HG03095 (cell line): ENCODE measurements around the gene KISS1.

Experiments used
- ATAC-seq: cut with Tn5 transposase; IDR thresholded peaks from one replicate; pipeline ENCODE4 v1.9.1; 2021; ENCODE audit warnings: moderate library complexity; ENCODE audit not compliant: unreplicated experiment

KISS1 gene

GRCh38 chr1:204161609-204162493 lies 34.4 kb downstream of the KISS1 start:
- ATAC-seq = no peak

DNA sequence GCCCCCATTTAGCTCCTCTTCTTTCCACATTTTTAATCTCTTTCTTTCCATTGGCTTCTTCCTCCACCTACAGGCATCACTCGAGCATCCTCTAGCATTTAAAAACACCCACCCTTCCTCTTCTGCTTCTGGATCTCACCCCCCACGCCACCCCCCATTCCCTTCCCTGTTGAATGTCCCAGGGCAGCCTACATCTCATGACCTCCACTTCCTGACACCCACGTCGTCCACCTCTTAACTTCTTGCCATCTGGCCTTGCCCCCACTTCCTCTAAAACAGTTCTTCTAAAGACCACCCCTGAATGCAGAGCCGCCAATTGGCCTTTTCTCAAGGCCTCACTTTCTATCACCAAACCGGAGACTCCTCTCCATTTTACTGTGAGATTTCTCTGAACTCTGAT lies 38.3 kb downstream of the KISS1 start:
- no peak for ATAC-seq

- ATAC-seq = no peak
These were observed 40.4 kb downstream of the KISS1 start for GRCh38 chr1:204155881-204156280.

DNA sequence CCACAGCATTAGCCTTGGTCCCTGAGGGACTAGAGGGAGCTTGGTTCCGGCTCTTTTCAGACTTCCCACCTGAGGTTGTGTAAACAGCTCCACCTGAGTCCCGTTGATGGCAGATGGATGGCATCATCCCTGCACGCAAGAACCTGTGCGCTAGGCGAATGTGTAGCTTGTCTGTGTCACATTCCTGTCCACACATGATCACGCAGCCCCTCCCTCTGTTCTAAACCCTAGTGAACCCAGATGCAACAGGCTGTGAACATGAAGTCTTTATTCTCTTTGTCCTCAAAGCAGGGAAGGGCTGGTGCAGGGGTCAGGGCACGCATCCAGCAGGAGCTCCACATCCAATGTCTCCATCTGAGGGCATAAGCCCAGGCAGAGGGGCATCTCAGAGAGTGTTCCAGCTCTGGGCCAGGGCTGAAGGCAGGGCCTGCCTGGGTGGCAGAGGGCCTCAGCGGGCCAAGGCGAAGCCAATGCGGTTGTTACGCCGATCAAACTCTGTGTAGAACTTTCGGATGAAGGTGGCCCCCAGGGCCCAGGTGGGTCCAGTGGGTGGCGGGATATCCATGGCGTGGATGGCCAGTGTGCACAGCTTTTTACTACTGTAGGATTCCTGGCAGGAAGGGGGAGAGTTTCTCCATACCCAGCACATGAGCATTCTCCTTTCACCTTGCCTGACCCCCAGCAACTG lies 41.6 kb downstream of the KISS1 start:
- no peak for ATAC-seq

DNA sequence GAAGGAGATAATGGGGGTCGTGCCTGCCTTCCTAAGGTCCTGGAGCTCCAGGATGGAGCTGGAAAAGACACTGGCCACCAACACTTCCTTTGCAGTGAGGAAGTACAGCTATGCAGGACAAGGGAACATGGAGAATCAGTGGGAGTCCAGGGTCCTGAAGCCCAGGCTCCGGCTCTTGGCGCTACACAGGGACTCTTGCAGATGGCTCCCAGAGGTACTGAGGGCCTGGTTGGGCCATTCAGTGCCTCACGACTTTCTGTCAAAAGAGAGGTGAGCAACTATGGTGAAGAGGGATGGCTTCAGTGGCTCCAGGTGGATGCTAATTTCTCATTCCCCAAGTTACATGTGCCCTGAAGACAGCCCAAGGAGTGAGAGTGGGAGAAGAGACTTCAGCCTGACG lies 42.6 kb downstream of the KISS1 start:
- ATAC-seq = no peak

GRCh38 chr1:204152310-204153044 lies 43.8 kb downstream of the KISS1 start:
- no peak for ATAC-seq

GRCh38 chr1:204151552-204152309 lies 44.6 kb downstream of the KISS1 start, which contains the start of gene ETNK2:
ETNK2 (minus strand) TSS chr1:204152044; CDS start chr1:204151852, 192 bp downstream.
- ATAC-seq = no peak

DNA sequence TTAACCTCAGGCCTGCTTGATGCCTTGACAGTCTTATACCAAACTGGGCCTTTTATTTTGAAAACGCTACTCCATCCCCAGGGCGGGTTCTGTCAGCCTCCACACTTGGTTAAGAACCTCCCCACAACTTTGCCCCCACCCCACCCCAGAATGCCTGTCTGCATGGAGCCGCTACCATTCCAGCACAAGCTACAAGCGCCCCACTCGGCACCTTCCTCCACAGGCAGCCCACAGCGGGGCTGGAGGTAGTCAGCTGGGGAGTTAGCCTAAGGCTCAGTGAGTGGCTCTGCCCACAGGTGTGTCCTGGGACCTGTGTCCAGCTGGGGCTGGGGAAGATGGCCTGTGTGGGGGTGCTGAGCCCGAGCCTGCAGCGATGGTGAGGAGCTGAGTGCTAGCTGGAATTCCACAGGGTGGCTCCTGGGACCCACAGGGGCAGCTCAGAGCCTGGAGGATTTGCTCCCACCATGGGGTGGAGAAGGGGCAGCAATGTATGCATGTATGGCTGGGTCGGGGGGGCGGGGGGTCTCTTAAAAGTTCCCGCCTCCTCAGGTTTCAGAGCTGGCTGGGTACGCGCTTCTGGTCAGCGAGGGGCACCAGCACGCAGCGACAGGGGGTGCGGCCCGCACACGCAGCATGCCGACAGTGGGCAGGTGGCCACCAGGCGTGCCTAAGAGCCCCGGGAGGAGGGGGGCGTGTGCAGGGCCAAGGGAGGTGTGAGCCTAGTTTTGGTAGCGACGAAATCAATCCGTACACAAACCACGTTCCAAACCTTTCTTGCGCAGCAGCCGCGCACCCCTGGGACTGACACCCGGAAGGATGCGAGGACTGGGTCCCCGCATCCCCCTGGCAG lies 45.4 kb downstream of the KISS1 start:
- no peak for ATAC-seq

DNA sequence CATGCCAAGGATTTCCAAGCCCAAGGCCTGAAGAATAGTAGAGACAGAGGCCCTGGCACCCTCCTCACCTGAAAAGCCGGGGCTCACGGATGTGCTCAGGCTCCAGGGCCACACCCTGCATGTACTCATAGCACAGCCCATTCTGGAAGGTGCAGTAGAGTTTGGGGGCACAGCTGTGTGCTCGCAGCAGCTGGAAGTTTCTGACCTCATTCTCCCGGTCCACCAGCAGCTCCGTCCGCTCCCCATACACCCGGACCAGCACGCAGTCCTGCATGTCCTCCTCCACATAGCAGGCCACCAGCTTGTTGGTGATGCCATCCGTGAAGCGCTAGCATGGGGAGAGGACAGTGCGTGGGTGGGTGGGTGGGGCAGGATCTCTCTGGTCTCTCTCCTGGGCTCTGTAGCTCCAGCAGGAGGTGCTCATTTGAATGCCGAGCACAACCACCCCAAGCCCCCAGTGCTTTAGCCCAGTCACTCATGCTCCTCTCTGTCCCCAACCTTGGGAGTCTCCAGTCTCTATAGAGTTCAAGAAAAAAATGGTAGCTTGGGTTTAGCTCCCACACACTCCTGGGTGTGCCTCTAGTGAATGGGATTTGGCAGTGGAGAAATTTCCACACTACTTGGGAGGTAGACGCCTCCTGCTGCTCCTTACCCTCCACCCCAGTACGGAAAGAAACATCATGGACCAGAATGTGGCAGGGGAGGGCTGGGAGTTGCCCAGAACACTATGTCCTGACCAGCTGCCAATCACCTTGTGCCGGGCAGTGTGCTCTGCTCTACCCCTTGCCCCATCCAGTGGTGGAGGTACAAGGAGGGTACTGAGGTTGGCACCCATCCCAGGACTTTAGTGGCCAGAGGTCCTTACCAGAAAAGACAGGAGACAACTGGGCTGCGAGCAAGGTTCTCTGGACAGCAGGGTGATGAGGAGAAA lies 46.4 kb downstream of the KISS1 start:
- no peak for ATAC-seq

- no peak for ATAC-seq
These were observed 47.2 kb downstream of the KISS1 start for GRCh38 chr1:204149107-204149506.

GRCh38 chr1:204147406-204148383 lies 48.6 kb downstream of the KISS1 start:
- ATAC-seq = no peak

GRCh38 chr1:204146965-204147364 lies 49.3 kb downstream of the KISS1 start:
- ATAC-seq = no peak

GRCh38 chr1:204146309-204146708 lies 50.0 kb downstream of the KISS1 start:
- no peak for ATAC-seq

DNA sequence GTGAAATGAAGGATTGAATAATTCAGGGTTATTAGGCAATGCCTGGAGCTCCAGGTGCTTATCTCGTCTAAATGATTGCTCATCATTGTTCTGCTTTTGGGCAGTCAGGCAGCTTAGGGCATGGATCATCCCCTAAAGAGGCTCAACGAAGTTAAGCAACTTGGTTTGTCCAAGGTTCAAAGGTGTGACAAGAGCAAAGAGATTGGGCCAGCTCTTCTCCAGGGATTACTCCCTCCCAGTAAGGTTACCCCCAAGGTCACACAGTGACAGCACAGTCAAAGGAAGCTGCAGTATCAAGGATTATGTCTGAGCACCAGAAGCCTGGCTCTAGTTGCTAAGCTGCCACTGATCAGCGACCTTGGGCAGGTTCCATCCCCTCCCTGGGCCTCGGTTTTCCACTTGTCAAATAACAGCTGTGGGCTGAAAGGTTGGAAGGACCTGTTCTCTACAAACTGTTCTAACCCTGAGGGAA lies 51.2 kb downstream of the KISS1 start:
- no peak for ATAC-seq

- ATAC-seq = no peak
These were observed 52.8 kb downstream of the KISS1 start for GRCh38 chr1:204143276-204144041.

DNA sequence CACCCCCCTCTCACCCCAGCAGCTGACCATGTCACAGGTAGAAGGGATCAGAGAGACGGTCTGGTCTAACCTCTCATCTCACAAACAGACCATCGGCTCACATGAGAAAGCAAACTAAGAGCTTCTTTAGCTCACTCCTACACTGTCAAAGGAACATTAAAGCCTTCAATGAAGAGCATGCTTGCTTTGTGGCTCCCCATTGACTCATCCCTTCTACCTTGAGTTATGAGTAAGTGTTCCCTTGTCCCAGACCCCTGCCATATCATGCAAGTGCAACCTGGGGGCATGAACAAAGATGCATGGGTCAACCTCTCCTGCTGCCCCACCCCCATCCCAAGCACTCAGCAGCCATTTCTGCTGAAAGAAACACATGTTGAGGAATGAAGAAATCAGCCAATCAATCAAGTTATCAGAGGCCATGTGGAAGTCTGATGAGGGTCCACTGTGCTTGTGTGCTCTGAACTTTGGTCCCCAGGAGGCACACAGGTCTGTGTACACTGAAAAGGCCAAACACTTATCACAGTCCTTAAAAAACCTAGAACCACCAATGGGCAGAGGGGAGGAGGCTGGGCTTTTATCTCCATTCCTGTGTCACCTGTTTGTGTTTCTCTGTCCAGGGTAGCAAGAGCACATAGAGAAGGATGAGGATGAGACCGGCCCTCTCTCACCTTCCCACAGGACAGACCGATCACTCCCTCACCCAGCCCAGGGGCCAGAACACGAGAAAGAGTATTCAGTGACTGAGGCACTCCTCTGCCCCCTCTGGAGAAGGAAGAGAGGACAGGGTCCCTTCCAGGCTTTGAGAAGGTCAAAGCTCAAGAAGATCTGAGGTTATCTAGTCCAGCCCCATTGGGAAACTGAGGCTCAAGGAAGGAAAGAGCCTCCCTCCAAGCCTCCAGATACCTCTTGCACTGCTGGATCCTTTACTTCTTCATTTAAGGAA lies 54.0 kb downstream of the KISS1 start:
- ATAC-seq = no peak
